ENCODE measurements around the gene ABHD12.

Gene ABHD12

DNA sequence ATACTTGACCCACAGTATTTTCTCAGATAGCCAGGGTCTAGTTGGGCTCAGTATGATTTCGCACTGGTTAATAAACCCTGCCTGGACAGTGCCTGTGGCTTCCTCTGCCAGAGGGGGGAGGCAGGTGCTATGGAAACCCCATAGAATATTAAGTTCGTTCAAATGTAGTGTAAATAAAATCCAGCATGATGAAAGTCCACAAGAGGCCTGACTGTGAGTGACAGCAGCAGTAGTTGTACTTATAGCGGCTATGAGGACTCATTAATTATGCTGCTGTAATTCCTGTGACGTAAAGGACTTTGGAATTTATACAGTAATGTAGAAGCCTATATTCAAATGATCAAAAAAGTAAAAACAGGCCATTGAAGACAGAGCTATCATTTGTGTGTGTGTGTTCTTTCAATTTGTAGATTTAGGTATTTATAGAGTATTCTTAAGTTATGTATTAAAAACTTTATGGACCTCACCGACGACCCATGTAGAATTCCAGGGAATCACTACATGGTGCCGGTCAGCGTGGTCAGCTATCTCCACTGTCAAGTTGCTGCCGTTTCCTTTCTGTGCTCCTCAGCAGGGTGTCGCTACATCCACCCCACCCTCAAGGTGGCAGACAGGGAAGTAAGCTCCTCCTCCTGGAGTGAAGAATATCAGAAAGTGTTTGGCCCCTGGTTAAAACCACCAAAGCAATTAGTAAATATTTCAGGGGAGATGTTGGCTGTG lies 132.7 kb downstream of the ABHD12 start:
- Histone ChIP-seq H3K9ac (ENCODE audit: low read length) (no peak overlapping the region), H3K4me3 (ENCODE audit: low read length) (no peak overlapping the region), H3K4me1 (ENCODE audit: control insufficient read depth, low read depth, low read length) (no peaks in the 10 kb centered on the region), H3K27me3 (ENCODE audit: control insufficient read depth, insufficient read depth, low read length) (no peaks in the 10 kb centered on the region), H3K27ac (ENCODE audit: low read length) (no peak overlapping the region), H3K9me3 (ENCODE audit: control insufficient read depth, low read depth, low read length) (no peaks in the 10 kb centered on the region), H3K36me3 (ENCODE audit: control insufficient read depth, low read depth, low read length) (no peaks in the 10 kb centered on the region)

DNA sequence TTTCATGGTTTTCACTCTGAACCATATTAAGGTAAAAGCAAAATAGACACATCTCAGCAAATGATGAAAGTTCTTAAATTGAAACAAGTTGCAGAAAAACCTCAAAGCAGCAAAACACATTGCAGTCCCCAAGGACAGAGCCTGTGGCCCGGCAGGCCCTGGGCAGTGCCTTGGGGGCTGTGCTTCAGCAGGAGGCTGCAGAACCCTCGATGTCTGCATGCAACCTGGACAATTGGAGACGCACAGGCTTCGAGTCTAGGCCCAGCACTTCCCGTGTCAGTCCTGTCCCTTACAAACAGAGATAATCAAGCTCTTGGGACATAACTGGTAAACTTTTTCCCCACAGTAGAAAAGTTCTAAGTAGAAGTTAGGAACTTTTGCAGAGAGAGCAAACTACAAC lies 133.5 kb downstream of the ABHD12 start:
- Histone ChIP-seq H3K27me3 (ENCODE audit: control insufficient read depth, insufficient read depth, low read length) (no peaks in the 10 kb centered on the region), H3K4me3 (ENCODE audit: low read length) (no peak overlapping the region), H3K9ac (ENCODE audit: low read length) (no peak overlapping the region), H3K36me3 (ENCODE audit: control insufficient read depth, low read depth, low read length) (no peaks in the 10 kb centered on the region), H3K4me1 (ENCODE audit: control insufficient read depth, low read depth, low read length) (no peaks in the 10 kb centered on the region), H3K9me3 (ENCODE audit: control insufficient read depth, low read depth, low read length) (no peaks in the 10 kb centered on the region), H3K27ac (ENCODE audit: low read length) (no peak overlapping the region)

DNA sequence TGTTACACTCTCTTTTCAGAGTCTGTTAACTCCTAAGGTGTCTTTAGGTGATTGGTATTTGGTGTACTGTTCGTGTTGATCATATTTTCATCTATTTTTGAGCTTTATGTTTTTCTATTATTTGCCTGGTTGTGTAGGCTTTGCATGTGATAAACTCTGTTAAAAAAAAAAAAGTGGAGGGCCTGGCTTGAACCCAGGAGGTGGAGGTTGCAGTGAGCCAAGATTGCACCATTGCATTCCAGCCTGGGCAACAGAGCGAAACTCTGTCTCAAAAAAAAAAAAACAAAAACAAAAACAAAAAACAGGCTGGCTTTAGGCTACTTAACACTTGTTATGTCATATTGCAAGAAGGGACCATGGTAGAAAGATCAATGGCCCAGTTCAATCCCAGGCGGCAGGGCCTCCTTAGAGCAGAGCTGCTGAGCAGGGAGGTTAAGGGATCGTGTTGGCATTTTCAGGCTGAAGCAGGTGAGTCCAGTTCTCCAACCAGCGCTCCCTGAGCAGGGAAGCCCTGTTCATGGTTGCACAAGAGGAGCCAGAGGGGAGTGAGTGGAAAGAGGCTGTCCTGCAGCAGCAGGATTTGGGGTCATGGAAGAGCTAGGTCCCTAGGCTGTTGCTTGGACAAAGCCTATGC lies 134.3 kb downstream of the ABHD12 start:
- no peak overlapping the region for H3K27ac ChIP-seq (ENCODE audit: low read length)
- no peaks in the 10 kb centered on the region for H3K4me1 ChIP-seq (ENCODE audit: control insufficient read depth, low read depth, low read length)
- no peak overlapping the region for H3K4me3 ChIP-seq (ENCODE audit: low read length)
- H3K9ac ChIP-seq (ENCODE audit: low read length), result no peak overlapping the region
- no peaks in the 10 kb centered on the region for H3K9me3 ChIP-seq (ENCODE audit: control insufficient read depth, low read depth, low read length)
- no peaks in the 10 kb centered on the region for H3K27me3 ChIP-seq (ENCODE audit: control insufficient read depth, insufficient read depth, low read length)
- H3K36me3 ChIP-seq (ENCODE audit: control insufficient read depth, low read depth, low read length), result no peaks in the 10 kb centered on the region

DNA sequence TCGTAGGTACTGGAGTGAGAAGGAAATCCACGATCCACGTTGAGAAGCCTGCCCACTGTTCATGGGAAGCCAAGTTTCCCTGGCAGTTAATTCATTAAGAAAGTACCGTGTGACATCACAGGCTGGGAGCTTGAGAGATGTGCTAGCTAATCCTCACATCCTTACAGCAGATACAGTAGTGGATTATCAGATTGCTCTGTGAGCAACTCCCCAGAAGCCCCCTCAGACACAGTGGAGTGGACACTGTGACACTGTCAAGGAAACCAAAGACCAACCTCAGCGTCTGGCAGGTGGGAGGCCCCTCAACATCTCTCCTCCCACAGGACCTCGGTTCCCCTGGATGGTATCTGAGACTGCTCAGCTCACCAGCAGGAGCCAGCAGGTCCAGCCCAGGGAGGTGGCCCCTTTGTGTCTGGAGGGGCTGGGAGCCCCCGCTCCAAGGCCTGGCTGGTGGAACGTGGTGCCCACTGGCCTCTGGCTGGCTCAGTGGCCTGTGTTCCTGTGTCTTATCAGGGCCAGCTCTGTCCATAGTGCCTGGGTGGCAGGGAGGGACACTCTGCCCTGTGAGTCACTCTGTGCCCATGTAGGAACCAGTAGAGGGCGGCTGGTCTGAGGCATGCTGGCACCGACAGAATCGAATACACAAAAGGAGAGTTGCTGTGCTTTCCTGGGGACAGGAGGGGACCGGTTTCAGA lies 135.5 kb downstream of the ABHD12 start:
- Histone ChIP-seq H3K4me1 (ENCODE audit: control insufficient read depth, low read depth, low read length) (peaks cover 3% of the 10 kb centered on the region), H3K4me3 (ENCODE audit: low read length) (no peak overlapping the region), H3K27ac (ENCODE audit: low read length) (no peak overlapping the region)

DNA sequence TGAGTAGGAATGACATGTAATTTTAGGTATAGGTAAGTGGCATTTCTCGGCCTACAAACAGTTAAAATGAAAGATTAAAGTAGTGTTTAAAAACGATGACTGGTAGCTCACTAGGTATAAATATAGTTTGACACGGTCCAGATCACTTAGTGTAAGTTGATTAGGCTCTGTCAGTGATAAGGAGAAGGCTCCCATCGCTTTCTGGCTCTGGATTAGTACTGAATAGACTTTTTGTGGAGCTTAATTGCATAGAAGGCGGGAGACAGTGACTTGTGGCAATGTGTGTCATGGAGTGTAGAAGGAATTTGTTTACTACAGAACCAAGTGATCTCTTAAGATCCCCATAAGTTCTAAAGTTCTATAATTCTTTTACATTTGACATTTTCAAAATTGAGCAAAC lies 136.1 kb downstream of the ABHD12 start:
- Histone ChIP-seq H3K9ac (ENCODE audit: low read length) (no peak overlapping the region), H3K27ac (ENCODE audit: low read length) (no peak overlapping the region), H3K36me3 (ENCODE audit: control insufficient read depth, low read depth, low read length) (no peaks in the 10 kb centered on the region), H3K4me3 (ENCODE audit: low read length) (no peak overlapping the region), H3K4me1 (ENCODE audit: control insufficient read depth, low read depth, low read length) (peaks cover 4% of the 10 kb centered on the region), H3K9me3 (ENCODE audit: control insufficient read depth, low read depth, low read length) (no peaks in the 10 kb centered on the region), H3K27me3 (ENCODE audit: control insufficient read depth, insufficient read depth, low read length) (no peaks in the 10 kb centered on the region)

More for the DNA sequence above, 135.5 kb downstream of the ABHD12 start:
- Histone ChIP-seq H3K9me3 (ENCODE audit: control insufficient read depth, low read depth, low read length) (no peaks in the 10 kb centered on the region), H3K27me3 (ENCODE audit: control insufficient read depth, insufficient read depth, low read length) (no peaks in the 10 kb centered on the region), H3K9ac (ENCODE audit: low read length) (no peak overlapping the region), H3K36me3 (ENCODE audit: control insufficient read depth, low read depth, low read length) (no peaks in the 10 kb centered on the region)

DNA sequence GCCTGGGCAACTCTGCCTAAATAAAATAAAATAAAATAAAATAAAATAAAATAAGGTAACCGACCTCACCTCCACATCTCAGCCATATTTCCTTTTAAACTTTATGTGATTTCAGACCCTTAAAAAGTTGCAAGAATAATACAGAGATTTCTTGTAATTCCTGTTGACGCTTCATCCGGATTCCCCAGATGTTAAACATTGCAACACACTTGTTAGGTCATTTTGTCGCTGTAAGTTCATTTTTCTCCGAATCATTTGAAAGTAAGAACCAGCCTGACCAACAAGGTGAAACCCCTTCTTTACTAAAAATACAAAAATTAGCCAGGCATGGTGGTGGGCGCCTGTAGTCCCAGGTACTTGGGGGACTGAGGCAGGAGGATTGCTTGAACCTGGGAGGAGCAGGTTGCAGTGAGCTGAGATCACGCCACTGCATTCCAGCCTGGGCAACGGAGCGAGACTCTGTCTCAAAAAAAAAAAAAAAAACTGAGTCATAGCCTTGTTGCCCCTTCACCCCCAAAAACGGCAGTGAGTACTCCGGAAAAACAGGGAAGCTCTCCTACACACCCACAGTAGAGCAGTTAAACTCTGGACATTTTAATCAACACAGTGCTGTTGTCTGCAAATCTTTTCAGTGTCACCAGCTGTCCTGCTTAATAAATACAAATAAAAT lies 136.9 kb downstream of the ABHD12 start:
- Histone ChIP-seq H3K27me3 (ENCODE audit: control insufficient read depth, insufficient read depth, low read length) (no peaks in the 10 kb centered on the region), H3K4me3 (ENCODE audit: low read length) (no peak overlapping the region), H3K27ac (ENCODE audit: low read length) (no peak overlapping the region), H3K9me3 (ENCODE audit: control insufficient read depth, low read depth, low read length) (no peaks in the 10 kb centered on the region), H3K9ac (ENCODE audit: low read length) (no peak overlapping the region), H3K4me1 (ENCODE audit: control insufficient read depth, low read depth, low read length) (peaks cover 11% of the 10 kb centered on the region), H3K36me3 (ENCODE audit: control insufficient read depth, low read depth, low read length) (no peaks in the 10 kb centered on the region)

DNA sequence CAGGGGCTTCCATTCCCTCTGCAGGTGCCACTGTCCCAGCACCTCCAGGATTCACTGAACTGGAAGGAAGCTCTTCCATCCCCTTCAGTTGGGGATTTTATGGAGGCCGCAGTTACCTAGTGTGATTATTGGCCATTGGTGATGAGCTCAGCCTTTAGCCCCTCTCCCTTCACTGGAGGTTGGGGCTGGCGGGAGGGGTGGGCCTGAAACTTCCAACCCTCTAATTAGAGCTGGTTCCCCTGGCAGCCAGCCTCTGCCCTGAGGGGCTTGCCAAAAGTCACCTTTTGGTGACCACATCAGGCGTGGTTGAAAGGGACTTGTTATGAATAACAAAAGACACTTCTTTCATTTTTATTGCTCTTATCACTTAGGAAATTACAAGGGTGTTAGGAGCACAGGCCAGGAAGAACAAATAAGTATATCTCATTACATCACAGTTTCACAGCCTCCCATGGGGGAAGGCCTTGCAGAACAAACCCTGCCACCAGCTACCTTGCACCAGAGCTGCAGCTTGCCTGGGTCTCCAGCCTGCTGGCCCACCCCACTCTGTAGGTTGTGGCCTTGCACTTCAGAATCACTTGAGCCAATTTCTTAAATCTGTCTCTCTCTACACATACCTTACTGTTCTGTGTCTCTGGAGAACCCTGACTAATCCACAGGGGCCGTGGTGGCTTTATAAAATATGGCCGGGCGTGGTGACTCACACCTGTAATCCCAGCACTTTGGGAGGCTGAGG lies 137.8 kb downstream of the ABHD12 start:
- Histone ChIP-seq H3K4me1 (ENCODE audit: control insufficient read depth, low read depth, low read length) (peaks cover 11% of the 10 kb centered on the region), H3K36me3 (ENCODE audit: control insufficient read depth, low read depth, low read length) (no peaks in the 10 kb centered on the region), H3K27ac (ENCODE audit: low read length) (no peak overlapping the region)

DNA sequence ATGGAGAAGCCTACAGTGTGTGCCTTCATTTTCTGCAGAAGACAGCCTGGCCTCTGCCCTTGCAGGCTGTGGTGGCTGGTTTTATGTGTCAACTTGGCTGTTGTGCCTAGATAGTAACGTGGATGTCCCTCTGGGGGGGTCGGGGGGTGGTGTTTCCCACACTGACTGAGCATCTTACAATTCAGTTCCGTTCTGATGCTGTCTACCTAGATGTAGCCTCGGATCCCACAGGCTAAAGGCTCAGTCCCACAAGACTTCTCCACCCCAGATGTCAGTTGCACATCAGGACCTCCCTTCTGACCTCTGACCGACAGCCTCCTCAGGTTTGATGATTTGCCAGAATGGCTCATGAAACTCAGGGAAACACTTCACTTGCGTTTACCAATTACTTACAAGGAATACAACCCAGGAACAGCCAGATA lies 138.4 kb downstream of the ABHD12 start:
- Histone ChIP-seq H3K4me3 (ENCODE audit: low read length) (no peak overlapping the region), H3K27ac (ENCODE audit: low read length) (no peak overlapping the region), H3K9me3 (ENCODE audit: control insufficient read depth, low read depth, low read length) (no peaks in the 10 kb centered on the region), H3K9ac (ENCODE audit: low read length) (no peak overlapping the region), H3K4me1 (ENCODE audit: control insufficient read depth, low read depth, low read length) (peaks cover 11% of the 10 kb centered on the region), H3K27me3 (ENCODE audit: control insufficient read depth, insufficient read depth, low read length) (no peaks in the 10 kb centered on the region), H3K36me3 (ENCODE audit: control insufficient read depth, low read depth, low read length) (no peaks in the 10 kb centered on the region)

More for the DNA sequence above, 137.8 kb downstream of the ABHD12 start:
- no peak overlapping the region for H3K4me3 ChIP-seq (ENCODE audit: low read length)
- no peak overlapping the region for H3K9ac ChIP-seq (ENCODE audit: low read length)
- H3K27me3 ChIP-seq (ENCODE audit: control insufficient read depth, insufficient read depth, low read length), result no peaks in the 10 kb centered on the region
- H3K9me3 ChIP-seq (ENCODE audit: control insufficient read depth, low read depth, low read length), result no peaks in the 10 kb centered on the region

DNA sequence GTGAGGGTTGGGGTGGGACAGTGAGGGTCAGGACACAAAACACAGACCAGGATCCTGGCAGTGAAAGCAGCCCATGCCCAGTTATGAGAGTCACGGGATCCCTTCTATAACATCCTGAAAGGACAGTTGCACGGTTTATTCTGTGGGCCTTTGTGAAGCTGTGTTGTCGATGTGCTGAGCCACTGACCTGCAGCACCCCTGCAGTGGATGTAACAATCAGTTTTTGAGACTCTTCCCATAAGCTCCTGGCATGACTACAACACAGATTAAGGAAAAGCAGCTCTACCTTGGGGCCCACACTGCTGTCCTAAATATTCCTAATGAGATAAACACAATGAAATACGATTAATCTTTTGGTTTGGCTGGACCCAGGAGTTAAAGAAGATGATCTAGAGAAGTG lies 139.1 kb downstream of the ABHD12 start:
- H3K4me3 ChIP-seq (ENCODE audit: low read length), result no peak overlapping the region
- peaks cover 7% of the 10 kb centered on the region for H3K27me3 ChIP-seq (ENCODE audit: control insufficient read depth, insufficient read depth, low read length)
- no peaks in the 10 kb centered on the region for H3K9me3 ChIP-seq (ENCODE audit: control insufficient read depth, low read depth, low read length)
- no peak overlapping the region for H3K9ac ChIP-seq (ENCODE audit: low read length)
- no peak overlapping the region for H3K27ac ChIP-seq (ENCODE audit: low read length)
- H3K36me3 ChIP-seq (ENCODE audit: control insufficient read depth, low read depth, low read length), result no peaks in the 10 kb centered on the region
- H3K4me1 ChIP-seq (ENCODE audit: control insufficient read depth, low read depth, low read length), result peaks cover 14% of the 10 kb centered on the region

DNA sequence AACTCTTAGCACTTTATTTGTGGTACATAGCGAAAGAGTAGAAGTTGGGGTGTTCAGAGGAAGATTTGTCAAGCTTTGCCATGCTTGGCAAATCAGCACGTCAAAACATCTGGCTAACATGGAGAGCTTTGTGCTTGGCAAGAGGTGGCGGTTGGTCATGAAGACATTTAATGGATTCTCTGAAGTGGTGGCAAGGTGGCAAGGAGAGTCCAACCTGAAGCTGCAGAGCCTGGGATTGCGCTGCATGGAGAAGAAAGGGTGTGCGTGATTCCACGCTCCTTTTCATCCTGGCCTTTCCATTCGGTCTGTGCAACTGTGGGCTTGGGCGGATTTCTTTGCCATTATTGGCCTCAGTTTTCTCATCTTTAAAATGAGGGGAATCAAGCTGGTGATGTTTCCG lies 139.6 kb downstream of the ABHD12 start:
- H3K9me3 ChIP-seq (ENCODE audit: control insufficient read depth, low read depth, low read length), result no peaks in the 10 kb centered on the region
- no peak overlapping the region for H3K9ac ChIP-seq (ENCODE audit: low read length)
- H3K27me3 ChIP-seq (ENCODE audit: control insufficient read depth, insufficient read depth, low read length), result peaks cover 12% of the 10 kb centered on the region
- H3K4me3 ChIP-seq (ENCODE audit: low read length), result no peak overlapping the region
- peaks cover 14% of the 10 kb centered on the region for H3K4me1 ChIP-seq (ENCODE audit: control insufficient read depth, low read depth, low read length)
- H3K27ac ChIP-seq (ENCODE audit: low read length), result no peak overlapping the region
- no peaks in the 10 kb centered on the region for H3K36me3 ChIP-seq (ENCODE audit: control insufficient read depth, low read depth, low read length)

DNA sequence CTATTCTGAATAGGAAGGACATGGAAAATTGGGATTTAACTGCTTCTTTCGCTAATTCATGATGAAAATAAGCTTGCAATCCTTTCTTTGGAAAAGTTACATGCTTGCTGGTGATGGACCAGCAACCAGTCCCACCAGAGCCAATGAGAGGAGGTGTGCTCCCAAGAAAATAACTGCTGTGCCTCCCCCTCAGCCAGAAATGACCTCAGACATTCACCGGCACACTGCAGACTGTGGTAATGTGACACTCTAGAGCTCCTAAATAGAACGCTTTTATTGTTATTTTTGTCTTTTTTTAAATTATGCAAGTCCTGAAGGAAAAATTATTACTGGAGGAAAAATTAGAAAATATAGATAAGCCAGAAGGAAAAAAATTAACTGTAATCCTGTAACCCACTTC lies 140.1 kb downstream of the ABHD12 start:
- no peaks in the 10 kb centered on the region for H3K36me3 ChIP-seq (ENCODE audit: control insufficient read depth, low read depth, low read length)
- H3K4me1 ChIP-seq (ENCODE audit: control insufficient read depth, low read depth, low read length), result peaks cover 14% of the 10 kb centered on the region
- peaks cover 14% of the 10 kb centered on the region for H3K27me3 ChIP-seq (ENCODE audit: control insufficient read depth, insufficient read depth, low read length)
- H3K9me3 ChIP-seq (ENCODE audit: control insufficient read depth, low read depth, low read length), result no peaks in the 10 kb centered on the region
- H3K27ac ChIP-seq (ENCODE audit: low read length), result no peak overlapping the region
- no peak overlapping the region for H3K4me3 ChIP-seq (ENCODE audit: low read length)
- no peak overlapping the region for H3K9ac ChIP-seq (ENCODE audit: low read length)
